K562 (cell line): ENCODE results near the gene CS. TPM values are rescaled to one million over a fixed set of nuclear protein-coding genes. Genes with fewer than 3 reads are reported as not detected.

Experiments
- ASH1L ChIP-seq: fragments of 450-650 bp; IDR thresholded peaks from 2 replicates; pipeline ENCODE4 v1.6.1; 2018; ENCODE audit warnings: borderline replicate concordance, mild to moderate bottlenecking, low read depth; ENCODE audit not compliant: partially characterized antibody
- EGR1 ChIP-seq: fragments of 450-650 bp; conservative IDR thresholded peaks from 2 replicates; pipeline ENCODE4 v1.6.1; 2017; ENCODE audit warnings: mild to moderate bottlenecking
- GABPB1 ChIP-seq: sonication (generic); formaldehyde crosslinking; IDR thresholded peaks from 2 replicates; pipeline ENCODE4 v1.8.0; 2022; ENCODE audit warnings: mild to moderate bottlenecking, missing genetic modification reagents
- GTF2F1 ChIP-seq: IDR thresholded peaks from 2 replicates; pipeline ENCODE4 v1.6.1; 2011; ENCODE audit warnings: low read depth, low read length, improper control_type of control experiment
- KLF16 ChIP-seq: IDR thresholded peaks from 2 replicates; pipeline ENCODE4 v1.6.1; 2016; ENCODE audit warnings: antibody characterized with exemption
- MCM2 ChIP-seq: fragments of 450-650 bp; IDR thresholded peaks from 2 replicates; pipeline ENCODE4 v1.6.1; 2017; ENCODE audit warnings: low read depth, mild to moderate bottlenecking
- MCM5 ChIP-seq: fragments of 450-650 bp; IDR thresholded peaks from 2 replicates; pipeline ENCODE4 v1.6.1; 2016; ENCODE audit warnings: low read depth
- MTA3 ChIP-seq: fragments of 450-650 bp; formaldehyde crosslinking; IDR thresholded peaks from 2 replicates; pipeline ENCODE4 v1.6.1; 2017; ENCODE audit warnings: mild to moderate bottlenecking, borderline replicate concordance
- MYNN ChIP-seq, 2 experiments: sonication (generic); formaldehyde crosslinking in 1 of 2; IDR thresholded peaks; 2 replicates each; pipeline versions ENCODE4 v1.5.0 to v1.6.1; 2016 to 2020; ENCODE audit warnings: antibody characterized with exemption in 1 of 2, missing genetic modification reagents in 1 of 2
- PHB2 ChIP-seq: fragments of 450-650 bp; IDR thresholded peaks from 2 replicates; pipeline ENCODE4 v1.6.1; 2017; ENCODE audit warnings: low read depth
- SRF ChIP-seq, 2 experiments: fragments of 250-450, 450-650 bp in 1 of 2; sonication (Bioruptor Pico) in 1 of 2; sonication (generic) in 1 of 2; formaldehyde crosslinking; IDR thresholded peaks; 2 replicates each; pipeline versions ENCODE4 v1.5.0 to v1.5.1; 2020 to 2022; ENCODE audit warnings: mild to moderate bottlenecking in 1 of 2, missing genetic modification reagents in 1 of 2
- SRSF1 ChIP-seq: fragments of 200-400 bp; formaldehyde crosslinking; IDR thresholded peaks from 2 replicates; pipeline ENCODE4 v1.6.1; 2017; ENCODE audit warnings: mild to moderate bottlenecking, low read depth, low read length, moderate library complexity
- TAF1 ChIP-seq: IDR thresholded peaks from 2 replicates; pipeline ENCODE4 v1.6.1; 2011; ENCODE audit warnings: mild to moderate bottlenecking, low read length, moderate library complexity; ENCODE audit not compliant: insufficient read depth, control insufficient read depth, severe bottlenecking; ENCODE audit errors: extremely low read depth
- TCF3 ChIP-seq: sonication (generic); formaldehyde crosslinking; IDR thresholded peaks from 2 replicates; pipeline ENCODE4 v1.4.0; 2020; ENCODE audit warnings: mild to moderate bottlenecking, missing genetic modification reagents
- TEAD4 ChIP-seq, 2 experiments: sonication (generic) in 1 of 2; formaldehyde crosslinking in 1 of 2; IDR thresholded peaks; 2 replicates each; pipeline versions ENCODE4 v1.6.1 to v1.8.0; 2012 to 2022; ENCODE audit warnings: borderline replicate concordance in 1 of 2, inconsistent platforms in 1 of 2, low read length in 1 of 2, mild to moderate bottlenecking in 1 of 2, missing genetic modification reagents in 1 of 2
- U2AF2 ChIP-seq: fragments of 200-400 bp; formaldehyde crosslinking; optimal IDR thresholded peaks from 2 replicates; pipeline ENCODE3; 2017; ENCODE audit warnings: low read depth, mild to moderate bottlenecking, low read length
- ZFX ChIP-seq: sonication (generic); formaldehyde crosslinking; IDR thresholded peaks from 2 replicates; pipeline ENCODE4 v1.8.0; 2022; ENCODE audit warnings: mild to moderate bottlenecking, missing genetic modification reagents, moderate library complexity
- ZNF3 ChIP-seq: fragments of 250-450 bp; sonication (Bioruptor Pico); IDR thresholded peaks from 2 replicates; pipeline ENCODE4 v1.5.0; 2021; ENCODE audit warnings: mild to moderate bottlenecking, moderate library complexity
- ZNF316 ChIP-seq: fragments of 450-650 bp; IDR thresholded peaks from 2 replicates; pipeline ENCODE4 v1.6.1; 2016
- ZNF354B ChIP-seq: fragments of 250-450 bp; sonication (Bioruptor Pico); IDR thresholded peaks from 2 replicates; pipeline ENCODE4 v1.4.0; 2020
- ZNF75A ChIP-seq: fragments of 450-650 bp; formaldehyde crosslinking; IDR thresholded peaks from 2 replicates; pipeline ENCODE4 v1.4.0; 2020; ENCODE audit warnings: mild to moderate bottlenecking
- polyA plus RNA-seq, 8 experiments: library from polyadenylated mRNA; depleted of rRNA in 4 of 8; stranded (reverse) in 5 of 8; unstranded in 3 of 8; fragments of >200 nt; fragmentation: Nextera tagmentation in 2 of 8; fragmentation: Illumina TruSeq in 1 of 8; extraction: Ambion mirVana in 2 of 8; extraction: Trizol in 1 of 8; gene quantifications; 2 replicates each; pipeline versions ENCODE4 v1.2.1 to v1.2.3, GENCODE V29; 2011 to 2014; ENCODE audit warnings: inconsistent platforms in 1 of 8, missing spikeins in 1 of 8
- total RNA-seq, 7 experiments: library from RNA; depleted of rRNA in 6 of 7; stranded (reverse); fragments of >200 nt in 6 of 7; fragmentation: Illumina TruSeq in 2 of 7; extraction: Trizol in 2 of 7; gene quantifications; 2 replicates each; pipeline versions ENCODE4 v1.2.1 to v1.2.3, GENCODE V29; 2011 to 2021; ENCODE audit warnings: low replicate concordance in 1 of 7
- TF ChIP-seq, protein P1 (sequence below): fragments of 250-450 bp; sonication (Bioruptor Pico); IDR thresholded peaks from 2 replicates; pipeline ENCODE4 v1.8.0; 2022; ENCODE audit warnings: moderate library complexity, mild to moderate bottlenecking, inconsistent platforms
- TF ChIP-seq, protein P2 (sequence below): sonication (generic); formaldehyde crosslinking; IDR thresholded peaks from 2 replicates; pipeline ENCODE4 v1.8.1; 2023; ENCODE audit warnings: mild to moderate bottlenecking, missing genetic modification reagents, moderate library complexity
- TF ChIP-seq, protein P3 (sequence below): fragments of 250-450 bp; sonication (Bioruptor Pico); IDR thresholded peaks from 2 replicates; pipeline ENCODE4 v1.5.0; 2020; ENCODE audit warnings: mild to moderate bottlenecking
- TF ChIP-seq, protein P4 (sequence below), 2 experiments: fragments of 250-450 bp in 1 of 2; fragments of 450-650 bp in 1 of 2; sonication (Bioruptor Pico) in 1 of 2; IDR thresholded peaks; 2 replicates each; pipeline versions ENCODE4 v1.6.1 to v1.8.0; 2016 to 2021; ENCODE audit warnings: mild to moderate bottlenecking in 2 of 2, moderate library complexity in 2 of 2, missing compliant biosample characterization in 1 of 2, missing genetic modification characterization in 1 of 2

CS gene
- total and polyA plus RNA-seq, 9 of the 15 experiments (the other 6 are each of a cell fraction or from before 2014, with no cell fraction given) = 99.9 to 390 (median 149) TPM

DNA sequence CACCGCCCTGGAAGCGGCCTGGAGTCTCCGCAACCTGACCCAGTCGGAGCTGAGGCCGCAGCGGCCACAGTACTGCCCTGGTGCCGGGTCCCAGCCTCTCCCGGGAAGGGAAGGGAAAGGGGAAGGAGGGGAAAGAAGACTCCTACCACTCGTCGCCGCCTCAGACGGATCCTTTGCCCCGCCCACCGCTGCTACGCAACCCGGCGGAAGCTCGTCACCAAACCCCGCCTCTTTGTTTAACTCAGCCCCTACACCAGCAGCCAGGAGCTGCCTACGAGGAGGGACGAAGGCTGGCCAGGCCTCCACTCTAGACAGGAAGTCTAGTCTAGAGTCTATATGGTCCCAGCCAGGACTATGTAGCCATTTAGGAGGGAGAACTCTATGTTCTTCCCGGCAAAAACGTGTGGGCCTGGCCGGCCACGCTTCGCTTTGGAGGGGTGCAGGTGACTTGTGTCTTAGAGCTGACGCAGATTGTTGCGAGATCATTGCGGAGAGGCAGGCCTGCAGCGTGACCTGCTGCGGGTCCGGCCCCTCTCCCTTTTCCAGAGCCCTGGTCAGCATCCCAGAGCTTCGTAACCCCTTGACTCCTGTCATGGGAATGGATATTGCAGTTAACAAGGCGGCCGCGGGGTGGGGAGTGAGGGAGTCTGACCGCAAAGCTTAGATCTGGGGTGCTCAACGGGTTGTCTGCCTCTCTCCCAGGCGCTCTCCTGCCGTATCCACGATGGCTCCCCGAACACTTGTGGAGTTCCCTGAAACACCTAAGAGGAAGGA, 78.2 kb downstream of the CS start, which contains the start of gene RNF41 (continued):
- TF ChIP-seq MTA3 = no peak; the same call in 1 of the 2 replicates
- TF ChIP-seq PHB2 = 0 out of 2 replicates have a peak, but pooled peaks have one; percentile 16
- TF ChIP-seq ZNF3 (CRISPR knock-in tag) = no peak
- TF ChIP-seq MYNN (IDR thresholded peaks at IDR 0.05) = 0 out of 2 replicates have a peak, but pooled peaks have one; percentile 12
- no peak for TF ChIP-seq MYNN (CRISPR knock-in tag; IDR thresholded peaks at IDR 0.05)
- TF ChIP-seq U2AF2 = no peak
- 0 out of 2 replicates have a peak, but pooled peaks have one; percentile 40 for TF ChIP-seq GTF2F1
- TF ChIP-seq ZNF316 = no peak
- TF ChIP-seq, protein P1, sequence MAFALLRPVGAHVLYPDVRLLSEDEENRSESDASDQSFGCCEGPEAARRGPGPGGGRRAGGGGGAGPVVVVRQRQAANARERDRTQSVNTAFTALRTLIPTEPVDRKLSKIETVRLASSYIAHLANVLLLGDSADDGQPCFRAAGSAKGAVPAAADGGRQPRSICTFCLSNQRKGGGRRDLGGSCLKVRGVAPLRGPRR = no peak
- no peak for TF ChIP-seq KLF16
- no peak for TF ChIP-seq EGR1
- TF ChIP-seq GABPB1 (CRISPR knock-in tag) = peak; percentile 92
- TF ChIP-seq ASH1L = no peak
- peak; percentile 75 for TF ChIP-seq ZFX (CRISPR knock-in tag)
- TF ChIP-seq, protein P2, sequence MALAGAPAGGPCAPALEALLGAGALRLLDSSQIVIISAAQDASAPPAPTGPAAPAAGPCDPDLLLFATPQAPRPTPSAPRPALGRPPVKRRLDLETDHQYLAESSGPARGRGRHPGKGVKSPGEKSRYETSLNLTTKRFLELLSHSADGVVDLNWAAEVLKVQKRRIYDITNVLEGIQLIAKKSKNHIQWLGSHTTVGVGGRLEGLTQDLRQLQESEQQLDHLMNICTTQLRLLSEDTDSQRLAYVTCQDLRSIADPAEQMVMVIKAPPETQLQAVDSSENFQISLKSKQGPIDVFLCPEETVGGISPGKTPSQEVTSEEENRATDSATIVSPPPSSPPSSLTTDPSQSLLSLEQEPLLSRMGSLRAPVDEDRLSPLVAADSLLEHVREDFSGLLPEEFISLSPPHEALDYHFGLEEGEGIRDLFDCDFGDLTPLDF (CRISPR knock-in tag) = 0 out of 2 replicates have a peak, but pooled peaks have one; percentile 53
- TF ChIP-seq ZNF354B (CRISPR knock-in tag) = no peak
- TF ChIP-seq, protein P3, sequence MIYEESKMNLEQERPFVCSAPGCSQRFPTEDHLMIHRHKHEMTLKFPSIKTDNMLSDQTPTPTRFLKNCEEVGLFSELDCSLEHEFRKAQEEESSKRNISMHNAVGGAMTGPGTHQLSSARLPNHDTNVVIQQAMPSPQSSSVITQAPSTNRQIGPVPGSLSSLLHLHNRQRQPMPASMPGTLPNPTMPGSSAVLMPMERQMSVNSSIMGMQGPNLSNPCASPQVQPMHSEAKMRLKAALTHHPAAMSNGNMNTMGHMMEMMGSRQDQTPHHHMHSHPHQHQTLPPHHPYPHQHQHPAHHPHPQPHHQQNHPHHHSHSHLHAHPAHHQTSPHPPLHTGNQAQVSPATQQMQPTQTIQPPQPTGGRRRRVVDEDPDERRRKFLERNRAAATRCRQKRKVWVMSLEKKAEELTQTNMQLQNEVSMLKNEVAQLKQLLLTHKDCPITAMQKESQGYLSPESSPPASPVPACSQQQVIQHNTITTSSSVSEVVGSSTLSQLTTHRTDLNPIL = no peak
- TF ChIP-seq SRF (CRISPR knock-in tag; IDR thresholded peaks at IDR 0.05) = no peak; a peak in 1 of 4 replicates
- TF ChIP-seq TEAD4 (IDR thresholded peaks at IDR 0.05; ENCODE audit: low read length) = 0 out of 2 replicates have a peak, but pooled peaks have one; percentile 24
- no peak for TF ChIP-seq TEAD4 (CRISPR knock-in tag; IDR thresholded peaks at IDR 0.05; ENCODE audit: borderline replicate concordance)
- no peak for TF ChIP-seq MCM5
- TF ChIP-seq MCM2 = no peak
- no peak for TF ChIP-seq SRSF1
- peak; percentile 87 for TF ChIP-seq TAF1
- TF ChIP-seq ZNF75A (CRISPR knock-in tag) = no peak
- no peak for TF ChIP-seq TCF3 (CRISPR knock-in tag)
- TF ChIP-seq, protein P4, sequence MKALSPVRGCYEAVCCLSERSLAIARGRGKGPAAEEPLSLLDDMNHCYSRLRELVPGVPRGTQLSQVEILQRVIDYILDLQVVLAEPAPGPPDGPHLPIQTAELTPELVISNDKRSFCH (CRISPR knock-in tag; IDR thresholded peaks at IDR 0.05) = no peak
- TF ChIP-seq, protein P4 (tag; IDR thresholded peaks at IDR 0.05) = no peak
